Measurements from ENCODE around the gene DPP6. TPM values are rescaled to one million over a fixed set of nuclear protein-coding genes. Genes with fewer than 3 reads are reported as not detected.
"Not testable (repeated sequence)": the region's sequence is repeated elsewhere in the genome, so short reads cannot be mapped to it uniquely, and the experiment has no call there.

DPP6 gene
- total RNA-seq (2014; rRNA removed; shearing (Covaris generic)), result 7.9 and 11.1 TPM in 2 replicates

DNA sequence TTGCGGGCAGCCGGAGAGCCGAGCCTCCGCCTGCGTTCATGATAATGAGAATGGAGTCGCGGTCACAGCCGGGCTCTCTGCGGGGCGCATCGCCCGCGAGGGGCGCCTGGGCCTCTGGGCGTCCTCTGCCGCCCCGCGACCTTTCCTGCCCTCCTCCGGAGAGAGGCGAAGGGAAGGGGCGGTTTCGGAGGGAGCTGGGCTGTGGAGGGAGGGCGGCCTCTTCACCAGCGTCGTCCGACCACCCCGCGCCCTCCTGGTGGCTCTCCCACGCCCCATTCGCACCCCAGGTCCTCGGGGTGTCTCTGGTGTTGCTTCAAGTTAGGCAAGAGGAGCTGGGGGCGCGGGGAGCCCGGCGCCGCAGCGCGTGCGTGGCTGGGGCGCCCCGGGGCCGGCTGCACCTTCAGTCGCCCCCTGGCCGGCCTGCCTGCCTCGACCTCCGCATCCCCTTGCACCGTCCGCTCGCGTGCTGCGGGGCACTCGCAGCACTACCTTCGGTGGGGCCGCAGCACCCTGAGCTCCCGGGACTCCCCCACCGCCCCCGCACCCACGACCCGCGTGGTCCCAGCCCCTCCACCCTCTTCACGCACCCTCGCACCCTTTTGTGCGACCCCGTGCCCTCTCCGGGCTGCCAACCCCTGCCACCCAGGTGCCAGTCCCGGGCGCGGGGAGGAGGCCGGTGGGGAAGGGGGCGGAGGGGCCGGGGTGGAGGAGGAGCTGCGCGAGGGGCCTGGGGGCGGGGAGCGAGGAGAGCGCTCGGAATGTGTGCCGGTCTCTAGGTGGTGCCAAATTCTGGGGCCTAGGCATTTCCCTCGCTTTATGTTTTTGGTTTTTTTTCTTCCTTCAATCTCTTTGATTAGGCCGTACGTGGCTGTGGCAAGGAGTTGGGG, at the start of gene DPP6:
DPP6 (plus strand) TSS at position 756 of the 887 bp plus-strand sequence.
- in situ Hi-C loops (cut with HindIII; ENCODE audit: low sequenced_read_pairs); DNase-seq (ENCODE audit: low spot score): not testable (repeated sequence)

DNA sequence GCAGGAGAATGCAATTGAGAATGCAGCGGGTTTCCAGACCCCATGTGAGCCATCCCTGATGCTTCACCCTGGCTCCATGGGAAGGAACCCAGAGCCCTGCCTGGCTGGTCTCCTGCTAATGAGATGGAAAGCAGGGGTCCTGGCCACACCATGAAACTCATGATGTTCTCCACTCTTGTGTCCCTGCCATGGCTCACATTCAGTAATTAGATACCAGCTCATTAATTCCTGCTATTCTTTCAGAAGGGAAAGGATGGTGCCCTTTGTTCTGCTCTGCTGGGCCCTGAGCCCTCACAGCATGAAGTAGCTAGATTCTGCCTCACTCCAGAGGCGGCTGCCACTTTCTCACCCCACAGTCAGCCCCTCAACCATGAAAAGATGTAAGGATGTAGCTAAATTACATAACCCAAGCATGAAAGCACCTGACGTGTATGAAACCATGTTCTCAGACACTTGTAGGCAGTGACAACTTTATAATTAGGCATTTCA, 42.7 kb upstream of the DPP6 start:
- in situ Hi-C loops (cut with HindIII; ENCODE audit: low sequenced_read_pairs), result not testable (repeated sequence)
- peak; percentile 83 for DNase-seq (ENCODE audit: low spot score)

DNA sequence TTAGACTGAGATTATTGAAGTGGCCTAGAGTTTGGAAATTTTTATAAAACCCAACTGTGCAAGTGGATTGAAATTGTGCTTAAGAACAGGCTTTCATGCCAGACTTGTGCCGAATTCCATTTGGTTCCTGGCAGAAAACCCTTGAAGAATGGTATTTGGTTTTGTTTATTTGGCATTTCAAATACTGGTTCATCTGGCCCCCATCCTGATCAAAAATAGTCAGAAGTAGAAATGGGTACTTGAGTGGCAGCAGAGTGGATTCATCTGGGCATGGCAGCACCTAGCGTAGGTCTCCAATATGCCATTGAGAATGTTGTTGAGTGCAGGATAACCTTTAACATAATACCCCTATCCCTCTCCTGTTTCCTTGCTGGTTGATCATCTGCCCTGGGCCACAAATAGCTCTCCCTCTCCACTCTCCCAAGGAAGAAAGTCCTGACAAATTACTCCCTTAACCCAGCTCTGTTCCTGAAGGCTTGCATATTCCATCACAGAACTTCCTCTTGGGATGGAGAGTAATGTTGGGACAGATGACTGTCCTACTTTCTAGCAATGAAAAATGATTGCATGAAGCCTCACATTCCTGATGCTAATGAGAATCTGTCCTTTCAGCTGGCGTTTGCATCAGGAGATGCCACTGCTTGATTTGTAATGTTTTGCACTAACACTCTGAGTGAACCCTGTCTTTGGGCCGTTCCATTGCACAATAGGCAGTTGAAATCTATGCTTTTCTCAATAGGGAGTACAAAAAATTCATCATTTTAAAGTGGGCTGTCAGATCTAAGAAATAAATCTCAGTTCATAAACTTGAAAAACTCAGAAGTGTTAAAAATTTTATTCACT, 41.3 kb upstream of the DPP6 start:
- DNase-seq (ENCODE audit: low spot score); in situ Hi-C loops (cut with HindIII; ENCODE audit: low sequenced_read_pairs): not testable (repeated sequence)

DNA sequence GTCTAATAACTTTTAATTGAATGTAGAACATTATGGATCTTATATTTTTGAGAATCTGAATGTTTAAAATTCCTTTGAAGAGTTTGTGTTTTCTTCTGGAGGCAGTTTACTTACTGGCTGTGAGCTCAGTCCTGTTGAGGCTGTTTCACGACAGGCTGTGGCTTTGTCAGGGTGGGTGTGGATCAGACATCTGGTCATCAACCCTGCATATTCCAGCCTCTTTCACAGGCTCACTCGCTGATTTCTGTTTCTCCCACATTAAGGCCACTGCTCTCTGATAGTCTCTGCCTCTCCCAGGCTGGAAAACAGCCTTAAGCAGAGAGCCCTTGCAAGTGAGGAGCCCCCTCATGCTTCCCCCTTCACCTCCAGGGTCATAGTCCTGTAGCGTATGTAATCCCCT, 39.4 kb upstream of the DPP6 start:
- in situ Hi-C loops (cut with HindIII; ENCODE audit: low sequenced_read_pairs); DNase-seq (ENCODE audit: low spot score): not testable (repeated sequence)

DNA sequence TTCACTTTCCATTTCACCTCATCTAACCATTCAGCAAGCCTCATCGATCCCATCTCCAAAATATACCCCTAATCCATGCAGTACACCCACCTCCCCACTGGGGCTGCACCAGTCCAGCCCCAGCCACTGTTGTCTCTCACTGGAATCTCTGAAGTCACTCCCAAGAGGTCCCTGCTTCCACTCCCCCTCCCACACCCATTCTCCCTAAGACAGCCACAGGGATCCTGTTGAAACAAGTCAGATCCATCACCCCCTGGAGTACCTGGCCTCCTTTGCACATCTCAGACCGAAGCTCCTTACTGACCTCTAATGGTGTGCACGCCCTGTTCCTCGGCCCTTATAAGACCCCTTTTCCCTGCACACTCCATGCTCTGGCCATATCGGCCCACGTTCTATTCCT, 36.6 kb upstream of the DPP6 start:
- DNase-seq (ENCODE audit: low spot score); in situ Hi-C loops (cut with HindIII; ENCODE audit: low sequenced_read_pairs): not testable (repeated sequence)

DNA sequence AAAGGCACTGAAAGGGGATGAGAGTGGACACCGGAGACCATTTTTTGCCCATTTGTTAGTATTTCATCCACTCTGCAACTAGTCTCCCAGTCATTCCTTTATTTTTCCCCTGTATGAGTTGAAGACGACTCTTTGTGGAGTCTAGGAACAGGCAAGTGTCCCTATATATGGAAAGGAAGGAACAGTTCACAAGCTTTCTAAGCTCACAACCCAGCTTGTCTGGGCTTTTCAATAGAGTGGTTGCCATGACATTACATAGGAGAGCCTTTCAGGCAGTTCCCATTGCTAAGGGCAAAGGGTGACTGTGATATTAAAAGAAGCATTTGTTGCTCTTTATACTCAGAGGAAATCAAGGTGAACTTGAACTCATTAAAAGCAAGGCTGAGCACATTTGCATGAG, 33.8 kb upstream of the DPP6 start:
- in situ Hi-C loops (cut with HindIII; ENCODE audit: low sequenced_read_pairs); DNase-seq (ENCODE audit: low spot score): not testable (repeated sequence)

DNA sequence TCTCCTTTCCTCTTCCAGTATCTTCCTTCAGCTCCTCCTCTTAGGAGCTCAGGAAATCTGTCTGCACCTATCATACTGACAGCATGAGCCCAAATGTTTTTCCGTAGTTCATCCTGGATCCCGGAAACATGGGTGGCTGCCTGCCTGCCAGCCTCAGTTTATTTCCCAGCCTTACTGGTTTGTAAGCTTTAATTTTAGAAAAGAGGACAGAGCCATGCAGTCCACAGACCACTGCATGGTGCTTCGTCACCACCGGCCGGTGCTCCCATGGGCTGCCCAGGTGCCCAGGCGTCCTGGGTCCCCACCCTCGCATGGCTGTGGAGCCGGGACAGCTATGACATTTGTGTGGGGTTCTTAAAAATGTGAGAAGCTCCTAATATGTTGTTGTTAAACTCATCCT, 24.4 kb upstream of the DPP6 start:
- in situ Hi-C loops (cut with HindIII; ENCODE audit: low sequenced_read_pairs); DNase-seq (ENCODE audit: low spot score): not testable (repeated sequence)

DNA sequence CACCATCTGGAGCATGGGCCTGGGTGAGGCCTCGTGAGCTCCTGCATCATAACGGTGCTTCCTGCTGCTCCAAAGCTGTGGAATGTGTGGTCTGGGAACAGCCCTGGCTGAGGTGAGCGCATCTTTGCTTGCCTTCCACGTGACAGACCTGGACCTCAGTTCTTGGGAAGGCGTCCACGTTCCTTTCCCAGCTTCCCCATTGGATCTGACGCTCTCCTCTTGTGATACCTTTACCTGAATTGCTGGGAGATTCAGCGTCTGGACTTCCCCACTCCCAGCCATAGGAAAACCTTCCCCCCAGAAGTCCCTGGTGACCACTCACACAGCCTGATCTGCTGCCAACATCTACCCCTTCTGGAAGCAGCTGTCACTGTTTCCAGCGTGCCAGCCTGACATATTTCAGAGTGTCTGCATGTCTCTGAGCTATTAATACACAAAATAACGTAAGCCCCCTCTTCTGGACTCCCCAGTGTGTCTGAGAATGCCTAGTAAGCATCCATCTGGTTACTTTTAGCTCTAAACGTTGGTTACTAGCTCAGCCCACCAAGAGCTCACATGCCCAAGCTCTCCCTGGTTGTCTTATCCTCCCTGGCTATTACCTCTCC, 21.6 kb upstream of the DPP6 start:
- in situ Hi-C loops (cut with HindIII; ENCODE audit: low sequenced_read_pairs), result not testable (repeated sequence)
- peak; percentile 57 for DNase-seq (ENCODE audit: low spot score)

DNA sequence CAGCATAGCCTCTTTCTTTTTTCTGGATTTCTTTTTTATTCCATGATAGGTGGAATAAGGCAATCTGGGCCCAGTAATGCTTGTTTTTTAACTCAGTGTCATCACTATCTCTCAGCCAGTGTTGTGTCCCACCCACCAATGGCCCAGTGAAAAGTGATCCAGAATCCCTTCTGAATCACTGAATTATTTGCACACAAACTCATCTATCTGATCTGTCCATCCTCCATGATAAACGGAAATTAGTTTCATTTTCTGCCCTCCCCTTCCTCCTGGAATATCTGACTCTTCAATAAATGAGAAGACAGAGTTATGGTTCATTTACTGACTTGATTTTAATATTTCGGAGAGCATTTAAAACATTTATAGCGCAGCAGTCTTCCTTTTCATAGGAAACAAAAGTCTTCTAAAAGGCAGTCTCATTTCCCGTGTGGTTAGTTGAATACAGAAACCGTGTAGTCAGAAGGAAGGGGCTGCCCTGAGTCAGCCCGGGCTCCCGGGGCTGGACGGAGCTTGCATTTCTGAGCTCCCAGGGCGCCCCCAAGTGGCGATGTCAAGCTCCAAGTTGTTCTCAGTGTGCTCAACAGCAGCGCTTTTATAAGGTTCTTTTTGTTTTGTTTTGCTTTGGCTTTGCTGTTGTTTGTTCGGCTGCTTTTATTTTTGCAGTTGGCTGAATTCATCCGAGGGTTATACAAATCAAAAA, 12.6 kb upstream of the DPP6 start:
- DNase-seq (ENCODE audit: low spot score); in situ Hi-C loops (cut with HindIII; ENCODE audit: low sequenced_read_pairs): not testable (repeated sequence)

DNA sequence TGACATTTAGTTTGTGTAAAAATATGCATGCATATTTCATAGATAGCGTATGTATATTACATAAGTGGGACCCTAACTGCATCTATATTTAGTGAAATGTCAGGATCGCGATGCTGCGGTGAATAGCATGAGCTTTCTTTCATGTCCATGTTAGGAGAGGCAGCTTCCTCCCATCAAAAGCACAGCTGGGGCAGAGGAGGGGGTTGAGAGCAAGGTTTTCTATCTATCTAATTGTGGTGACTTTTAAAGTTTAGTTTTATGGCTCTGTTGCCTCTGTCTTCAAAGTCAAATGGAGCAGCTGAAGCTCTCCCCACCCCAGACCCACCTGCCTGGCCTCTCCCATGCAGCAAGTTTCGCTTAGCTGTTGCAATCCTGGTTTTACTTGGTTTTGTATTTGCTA, 1.8 kb upstream of the DPP6 start:
- in situ Hi-C loops (cut with HindIII; ENCODE audit: low sequenced_read_pairs); DNase-seq (ENCODE audit: low spot score): not testable (repeated sequence)

DNA sequence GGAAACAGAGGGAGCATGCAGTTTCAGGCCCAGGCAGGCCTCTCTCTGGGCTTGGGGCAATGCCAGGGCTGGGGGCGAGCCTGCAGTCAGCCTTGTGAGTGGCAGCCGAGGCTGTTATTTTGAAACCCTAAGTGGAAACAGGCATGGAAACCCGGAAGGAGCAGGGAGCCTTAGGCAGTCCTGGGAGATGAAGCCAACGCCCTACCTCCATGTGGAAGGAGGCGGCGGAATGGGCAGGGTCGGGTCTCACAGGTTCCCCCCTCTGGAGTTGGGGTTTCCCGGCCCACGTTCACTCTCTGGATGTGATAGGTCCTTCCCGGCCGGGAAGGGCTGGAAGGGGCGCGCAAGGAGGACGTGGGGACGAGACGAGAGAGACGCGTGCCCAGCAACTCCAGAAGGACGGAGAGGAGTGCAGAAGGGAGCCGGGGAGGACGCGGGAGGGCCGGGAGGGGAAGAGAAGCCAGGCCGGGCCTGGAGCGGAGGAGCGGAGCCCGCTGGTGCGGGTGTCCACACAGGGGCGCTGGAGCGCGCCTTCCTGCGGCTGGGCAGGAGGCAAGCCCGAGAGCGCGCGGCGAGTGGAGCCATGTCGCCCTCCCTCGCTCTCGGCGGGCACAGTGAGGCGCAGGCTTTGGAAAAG, 1.1 kb upstream of the DPP6 start:
- peak; percentile 30 for DNase-seq (ENCODE audit: low spot score)
- in situ Hi-C loops (cut with HindIII; ENCODE audit: low sequenced_read_pairs), result not testable (repeated sequence)

DNA sequence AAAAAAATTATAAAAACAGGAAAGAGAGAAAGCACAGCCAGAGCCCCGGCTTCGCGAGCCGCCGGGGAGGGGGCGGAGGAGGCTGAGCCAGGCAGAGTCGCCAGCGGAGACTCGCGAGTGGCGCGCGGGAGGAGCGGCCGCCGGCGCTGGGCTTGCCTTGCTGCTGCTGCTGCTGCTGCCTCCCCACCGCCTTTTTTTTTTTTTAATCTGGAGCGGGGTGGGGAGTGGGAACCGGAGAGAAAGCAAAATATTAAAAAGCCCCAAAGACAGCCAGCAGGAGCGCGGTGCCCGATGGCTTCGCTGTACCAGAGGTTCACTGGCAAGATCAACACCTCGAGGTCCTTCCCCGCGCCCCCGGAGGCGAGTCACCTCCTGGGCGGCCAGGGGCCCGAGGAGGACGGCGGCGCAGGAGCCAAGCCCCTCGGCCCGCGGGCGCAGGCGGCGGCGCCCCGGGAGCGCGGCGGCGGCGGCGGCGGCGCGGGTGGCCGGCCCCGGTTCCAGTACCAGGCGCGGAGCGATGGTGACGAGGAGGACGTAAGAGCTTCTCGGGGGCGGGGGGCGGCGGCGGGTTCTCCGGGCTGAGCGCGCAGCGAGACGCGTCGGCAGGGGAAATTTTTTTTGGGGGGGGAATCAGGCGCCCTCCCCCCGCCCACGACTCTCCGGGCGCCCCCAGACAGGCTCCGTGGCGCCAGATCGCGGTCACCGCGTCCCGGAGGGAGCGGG, 493 bp downstream of the DPP6 start:
- in situ Hi-C loops (cut with HindIII; ENCODE audit: low sequenced_read_pairs), result not testable (repeated sequence)
- DNase-seq (ENCODE audit: low spot score), result peak; percentile 30

DNA sequence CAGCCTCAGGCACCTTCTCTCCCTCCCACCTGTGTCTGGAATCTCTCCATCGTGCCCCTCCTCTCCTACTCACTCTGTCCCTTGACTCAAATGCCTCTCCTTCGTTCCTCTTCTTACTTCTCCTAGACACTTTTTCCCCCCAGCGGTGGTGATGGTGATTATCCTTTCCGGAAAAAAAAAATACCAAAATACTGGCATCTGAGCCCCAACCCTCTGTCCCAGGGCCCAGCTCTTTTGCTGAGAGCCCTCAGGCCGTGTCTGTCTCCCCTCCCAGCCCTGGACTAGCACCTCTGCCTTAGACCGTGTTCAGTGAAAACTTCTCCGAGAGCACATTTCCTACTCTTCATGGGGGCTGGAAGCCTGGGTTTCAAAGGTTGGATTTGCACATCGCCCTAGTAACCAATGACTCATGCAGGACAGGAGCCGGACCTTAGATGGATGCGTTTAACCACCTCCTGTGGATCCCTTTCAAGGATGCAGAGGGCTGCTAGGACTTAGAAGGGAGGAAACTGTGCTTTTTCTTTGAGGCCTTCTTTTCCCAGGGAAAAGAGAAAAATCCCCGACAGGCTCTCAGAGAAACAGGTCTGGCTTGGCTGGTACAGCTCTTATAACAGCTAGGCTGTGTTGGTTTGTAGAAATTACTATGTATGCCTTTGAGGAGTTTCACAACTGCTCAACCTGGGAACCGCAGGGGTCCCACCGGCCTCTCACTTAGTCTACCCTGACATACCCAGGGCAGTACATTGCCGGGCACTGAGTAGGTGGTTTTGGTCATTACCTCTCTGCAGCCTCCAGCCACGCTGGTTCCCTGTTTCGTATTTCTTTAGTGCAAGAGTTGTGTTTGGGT, 1.5 kb downstream of the DPP6 start:
- in situ Hi-C loops (cut with HindIII; ENCODE audit: low sequenced_read_pairs); DNase-seq (ENCODE audit: low spot score): not testable (repeated sequence)

DNA sequence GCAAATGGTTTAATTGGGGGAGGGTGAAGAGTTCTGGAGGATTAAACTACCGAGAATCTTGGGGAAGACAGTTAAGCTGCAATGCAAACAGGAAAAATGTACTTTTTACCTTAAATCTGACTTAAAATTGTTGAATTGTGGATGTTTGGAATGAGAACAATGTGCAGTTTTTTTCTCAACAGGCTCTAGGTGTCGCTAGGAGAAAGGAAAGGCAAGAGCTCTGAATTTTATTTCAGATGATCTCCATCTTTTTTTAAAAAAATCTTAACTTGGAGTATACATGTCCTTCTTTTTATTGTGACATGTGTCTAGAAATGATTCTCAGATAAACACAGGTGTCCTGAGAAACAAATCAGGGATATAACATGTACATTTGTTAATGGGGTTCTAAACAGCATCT, 2.5 kb downstream of the DPP6 start:
- DNase-seq (ENCODE audit: low spot score); in situ Hi-C loops (cut with HindIII; ENCODE audit: low sequenced_read_pairs): not testable (repeated sequence)

DNA sequence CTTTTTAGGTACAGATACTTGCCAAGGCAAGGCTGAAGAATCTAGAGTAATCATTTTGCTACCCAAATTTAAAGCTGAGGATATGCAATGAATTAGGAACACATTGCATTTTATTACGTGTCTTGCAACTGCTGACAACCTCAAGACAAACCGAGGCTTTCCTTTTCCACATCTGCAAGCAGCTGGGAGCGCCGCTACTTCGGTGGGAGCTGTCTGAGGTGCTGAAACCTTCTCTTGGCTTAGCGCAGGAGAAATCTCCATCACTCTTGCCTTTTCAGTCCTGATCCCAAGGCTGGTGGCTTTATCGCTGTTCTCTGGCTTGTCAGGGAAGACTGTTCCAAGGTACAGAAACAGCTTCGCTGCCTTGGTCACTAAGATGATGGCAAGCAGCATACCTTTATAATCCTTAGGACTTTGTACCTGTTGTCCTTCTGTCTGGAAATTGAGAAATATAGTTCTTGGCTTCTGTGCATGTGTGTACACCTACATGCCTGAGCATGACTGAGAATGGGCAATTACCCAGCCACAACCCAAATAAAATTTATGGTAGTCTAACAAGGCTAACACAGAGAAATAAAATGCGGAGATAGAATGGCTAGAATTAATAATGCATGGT, 3.4 kb downstream of the DPP6 start:
- DNase-seq (ENCODE audit: low spot score); in situ Hi-C loops (cut with HindIII; ENCODE audit: low sequenced_read_pairs): not testable (repeated sequence)

DNA sequence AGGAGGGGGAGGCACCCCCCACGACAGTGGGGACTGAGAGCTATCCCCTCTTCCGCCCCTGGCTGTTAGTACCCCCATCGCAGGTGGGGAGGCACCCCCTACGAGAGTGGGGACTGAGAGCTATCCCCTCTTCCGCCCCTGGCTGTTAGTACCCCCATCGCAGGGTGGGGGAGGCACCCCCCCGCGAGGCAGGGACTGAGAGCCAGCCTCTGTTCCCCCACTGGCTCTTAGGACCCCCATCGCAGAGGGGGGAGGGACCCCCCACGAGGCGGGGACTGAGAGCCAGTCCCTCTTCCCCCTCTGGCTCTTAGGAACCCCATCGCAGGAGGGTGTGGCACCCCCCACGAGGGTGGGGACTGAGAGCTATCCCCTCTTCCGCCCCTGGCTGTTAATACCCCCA, 6.6 kb downstream of the DPP6 start:
- in situ Hi-C loops (cut with HindIII; ENCODE audit: low sequenced_read_pairs); DNase-seq (ENCODE audit: low spot score): not testable (repeated sequence)
